ENCODE data around the gene ATP6V0D1.

GRCh38 chr16:67490335-67491096 lies 9.6 kb upstream of the ATP6V0D1 start:
- TF ChIP-seq ZFP69B (tag by site-specific recombination; IDR thresholded peaks at IDR 0.05) (no peak), ZNF404 (tag by site-specific recombination; IDR thresholded peaks at IDR 0.05) (no peak), ZNF518A (tag by site-specific recombination; conservative IDR thresholded peaks at IDR 0.05; ENCODE audit: low read depth) (no peak), PBX3 (CRISPR knock-in tag; IDR thresholded peaks at IDR 0.05) (no peak), ZNF274 (IDR thresholded peaks at IDR 0.05; ENCODE audit: low read length) (no peak), ZNF274 (tag by site-specific recombination; IDR thresholded peaks at IDR 0.05; ENCODE audit: borderline replicate concordance) (no peak), ZSCAN4 (tag by site-specific recombination; IDR thresholded peaks at IDR 0.05) (no peak), ZNF398 (tag by site-specific recombination; IDR thresholded peaks at IDR 0.05) (no peak), ZSCAN30 (tag by site-specific recombination; IDR thresholded peaks at IDR 0.05) (no peak), CTCF (tag by site-specific recombination; IDR thresholded peaks at IDR 0.05) (no peak), ZBTB8A (tag by site-specific recombination; IDR thresholded peaks at IDR 0.05) (no peak), RBAK (tag by site-specific recombination; IDR thresholded peaks at IDR 0.05) (no peak), ZNF140 (tag by site-specific recombination; IDR thresholded peaks at IDR 0.05) (no peak)
